ENCODE results near the gene DENND1A.

DNA sequence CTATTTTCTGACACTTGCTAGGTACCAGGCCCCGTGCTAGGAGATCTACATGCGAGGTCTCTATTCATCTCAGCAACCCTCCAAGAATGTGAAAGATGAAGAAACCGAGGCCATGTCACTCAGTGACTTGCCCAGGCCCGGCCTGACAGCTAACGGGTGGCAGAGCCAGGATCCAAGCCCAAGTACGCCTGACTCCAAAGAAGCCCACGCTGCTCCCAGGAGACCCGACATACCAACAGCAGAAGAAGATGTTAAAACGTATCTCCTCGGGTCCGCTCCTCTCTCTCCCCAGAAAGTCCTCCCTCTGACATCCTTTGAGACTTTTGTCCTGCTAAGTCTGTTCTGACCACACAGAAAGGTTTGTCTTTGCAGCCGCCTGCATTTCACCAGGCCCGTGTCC is 508.7 kb downstream of the DENND1A start:
- no peak for TF ChIP-seq YY1 (IDR thresholded peaks at IDR 0.05; ENCODE audit: insufficient read depth, insufficient read length)
- TF ChIP-seq ZNF274 (IDR thresholded peaks at IDR 0.05; ENCODE audit: low read depth, low read length) = no peak

Measured in NT2/D1 (cell line).